GF-D8 (cell line): ENCODE data around the gene HTD2.

Experiments used
- DNase-seq: peaks from one replicate; lab custom pipeline; 2025; lab: John Stamatoyannopoulos, UW

HTD2 gene

DNA sequence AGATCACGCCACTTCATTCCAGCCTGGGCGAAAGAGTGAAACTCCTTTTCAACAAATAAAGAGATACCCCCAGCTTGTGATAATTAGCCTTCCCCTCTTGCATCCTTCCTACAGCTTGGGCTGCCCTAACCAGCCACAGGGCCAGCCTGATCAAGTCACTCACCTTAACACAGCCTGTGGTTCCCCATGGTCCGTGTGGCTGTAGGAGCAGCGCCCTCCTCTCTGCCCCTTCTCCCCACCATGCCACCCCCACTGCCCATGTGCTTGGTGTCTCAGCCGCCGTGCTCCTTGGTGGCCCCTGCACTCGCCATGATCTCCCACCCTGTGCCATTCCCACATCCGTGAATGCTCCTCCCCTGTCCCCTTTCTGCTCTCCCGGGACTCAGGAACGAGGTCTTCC, 13.5 kb upstream of the HTD2 start:
- no peak for DNase-seq

DNA sequence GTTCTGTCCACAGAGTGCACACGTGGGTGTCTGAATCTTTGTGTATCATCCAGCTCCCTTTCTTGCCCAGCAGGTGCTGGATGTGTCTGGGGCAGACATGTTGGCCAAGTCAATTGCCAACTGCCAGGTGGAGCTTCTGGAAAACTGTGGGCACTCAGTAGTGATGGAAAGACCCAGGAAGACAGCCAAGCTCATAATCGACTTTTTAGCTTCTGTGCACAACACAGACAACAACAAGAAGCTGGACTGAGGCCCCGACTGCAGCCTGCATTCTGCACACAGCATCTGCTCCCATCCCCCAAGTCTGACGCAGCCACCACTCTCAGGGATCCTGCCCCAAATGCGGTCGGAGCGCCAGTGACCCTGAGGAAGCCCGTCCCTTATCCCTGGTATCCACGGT, 12.8 kb upstream of the HTD2 start:
- no peak for DNase-seq

DNA sequence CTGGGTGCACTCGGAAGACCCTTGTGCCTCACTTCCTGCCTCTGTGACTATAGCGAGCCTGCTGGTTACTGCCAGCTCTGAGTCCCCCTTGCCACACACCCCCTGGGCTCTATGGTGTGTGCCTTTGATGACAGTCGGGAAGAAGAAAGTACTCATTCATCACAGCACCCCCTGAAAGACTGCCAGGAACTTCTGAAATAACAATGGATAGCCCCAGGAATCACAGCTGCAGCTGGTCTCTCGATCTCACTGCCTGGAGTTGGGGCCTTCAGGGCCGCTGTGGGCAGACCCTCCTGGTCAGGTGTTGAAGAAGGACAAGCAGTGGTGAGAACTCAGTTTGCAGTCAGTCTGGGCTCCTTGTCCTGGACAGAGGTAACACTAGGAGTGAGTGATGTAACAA, 10.1 kb upstream of the HTD2 start:
- DNase-seq, result no peak

DNA sequence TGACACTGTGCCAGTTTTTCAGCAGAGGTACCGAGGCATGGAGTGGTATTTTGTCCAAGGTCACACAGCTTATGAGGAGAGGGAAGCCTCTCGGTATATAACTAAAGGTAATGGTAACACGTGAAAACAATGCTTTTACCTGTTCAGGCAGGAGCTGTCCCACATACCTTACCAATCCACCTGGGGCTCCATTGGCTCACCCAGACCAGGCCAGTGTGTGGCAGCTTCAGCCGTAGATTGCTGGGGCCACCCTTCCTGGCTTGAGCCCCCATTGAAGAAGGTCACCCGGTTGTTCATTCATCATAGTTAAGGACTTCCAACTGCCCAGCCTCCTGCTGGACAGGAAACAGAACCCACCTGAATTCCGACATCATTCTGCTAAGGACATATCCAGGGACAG, 9.5 kb upstream of the HTD2 start:
- DNase-seq, result no peak

DNA sequence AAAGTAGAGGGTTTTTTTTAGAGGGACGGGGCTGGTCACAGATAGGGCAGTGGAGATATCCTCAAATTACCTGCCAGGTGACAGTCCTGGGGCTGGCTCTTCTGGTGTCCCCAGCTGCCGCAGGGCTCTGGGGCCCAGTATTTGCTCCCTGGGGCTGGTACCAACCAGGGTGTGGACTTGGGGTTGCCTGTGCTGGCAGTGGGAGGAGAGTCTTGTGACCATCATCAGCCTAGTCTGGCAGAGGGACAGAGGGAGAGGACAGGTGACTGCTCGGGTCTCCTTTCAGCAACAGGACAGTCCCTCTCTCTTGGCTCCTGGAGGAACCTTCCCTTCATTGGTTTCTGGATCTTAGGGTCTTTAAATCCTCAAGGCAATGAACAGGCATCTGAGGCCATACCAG, 8.1 kb upstream of the HTD2 start:
- no peak for DNase-seq

DNA sequence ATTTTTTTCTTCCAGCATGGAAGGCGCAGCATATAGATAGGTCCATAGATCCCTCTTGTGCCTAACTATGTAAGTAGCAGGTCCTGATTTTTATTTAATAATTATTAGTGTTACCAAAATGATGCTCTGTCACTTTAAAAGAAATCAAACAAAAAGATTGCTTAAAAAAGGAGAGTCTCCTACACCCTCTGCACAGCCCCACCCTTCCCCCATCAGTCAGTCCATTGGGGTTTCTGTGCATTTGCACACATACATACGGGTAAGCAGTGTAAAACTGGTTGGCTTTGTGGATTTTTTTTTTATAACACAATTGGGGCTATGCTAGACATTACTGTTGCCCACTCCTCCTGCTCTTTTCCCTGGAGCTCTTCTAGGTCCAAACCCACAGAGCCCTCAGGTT, 7.2 kb upstream of the HTD2 start:
- DNase-seq, result no peak

DNA sequence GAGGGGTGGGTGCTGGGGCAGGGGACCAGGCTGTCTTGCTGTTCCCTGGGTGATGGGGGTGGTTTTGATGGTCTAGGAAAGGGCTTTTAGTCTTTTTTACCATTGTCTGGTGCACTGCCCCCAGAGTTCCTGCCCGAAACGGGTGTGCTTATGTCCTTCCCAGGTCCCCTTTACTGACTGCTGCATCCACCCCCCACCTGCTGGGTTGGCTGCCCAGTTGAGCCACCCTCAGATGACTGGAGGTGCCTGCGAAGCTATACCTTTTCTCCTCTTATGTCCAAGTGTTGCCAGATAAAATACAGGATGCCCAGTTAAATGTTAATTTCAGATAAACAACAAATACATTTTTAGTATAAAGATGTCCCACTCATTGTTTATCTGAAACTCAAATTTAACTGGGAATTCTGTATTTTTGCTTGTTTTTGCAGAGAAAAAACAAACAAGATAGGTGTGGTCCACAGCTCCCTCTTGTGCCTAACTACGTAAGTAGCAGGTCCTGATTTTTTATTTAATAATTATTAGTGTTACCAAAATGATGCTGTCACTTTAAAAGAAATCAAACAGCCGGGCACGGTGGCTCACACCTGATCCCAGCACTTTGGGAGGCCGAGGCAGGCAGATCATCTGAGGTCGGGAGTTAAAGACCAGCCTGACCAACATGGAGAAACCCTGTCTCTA, 6.3 kb upstream of the HTD2 start:
- no peak for DNase-seq

DNA sequence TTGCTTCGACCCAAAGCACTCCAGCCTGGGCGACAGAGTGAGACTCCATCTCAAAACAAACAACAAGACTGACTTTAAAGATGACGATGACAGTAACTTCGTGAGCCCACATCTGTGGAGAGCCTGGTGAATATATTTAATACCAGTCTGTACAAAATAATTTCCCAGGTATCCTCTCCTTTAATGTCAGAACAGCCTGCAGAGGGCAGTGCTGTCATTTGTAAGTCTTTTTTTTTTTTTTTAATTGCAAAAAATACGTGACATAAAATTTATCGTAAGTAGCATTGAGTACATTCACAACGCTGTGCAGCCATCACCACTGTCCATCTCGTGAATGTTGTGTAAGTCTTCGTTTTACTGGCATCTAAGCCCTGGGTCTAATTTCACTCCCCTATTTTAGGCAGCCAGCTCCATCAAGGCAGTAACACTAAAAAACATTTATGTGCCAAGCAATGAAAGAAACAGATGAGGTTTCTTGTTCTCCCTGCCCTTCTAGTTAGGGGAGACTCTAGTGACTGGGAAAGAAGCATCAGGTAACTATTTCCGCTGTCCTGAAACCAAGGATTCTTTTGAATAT, 1.4 kb downstream of the HTD2 start:
- DNase-seq, result no peak

DNA sequence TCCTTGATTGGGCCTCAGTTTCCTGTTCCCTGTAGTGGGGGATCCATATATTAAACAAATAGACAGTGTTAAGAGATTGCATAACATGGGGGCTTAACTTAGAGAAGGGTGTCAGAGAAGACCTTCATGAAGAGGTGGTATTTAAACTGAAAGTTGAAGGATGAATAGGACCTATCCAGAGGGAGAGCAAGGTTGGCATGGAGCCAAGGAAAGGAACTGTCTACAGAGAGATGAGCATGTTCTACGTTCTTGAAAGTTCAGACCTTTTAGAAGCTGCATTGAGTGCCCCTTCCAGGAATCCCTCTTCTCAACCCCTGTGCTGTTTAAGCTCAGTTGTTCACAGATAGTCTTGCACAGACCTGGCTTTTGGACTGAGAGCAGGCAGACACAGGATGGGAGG, 2.4 kb downstream of the HTD2 start:
- no peak for DNase-seq

DNA sequence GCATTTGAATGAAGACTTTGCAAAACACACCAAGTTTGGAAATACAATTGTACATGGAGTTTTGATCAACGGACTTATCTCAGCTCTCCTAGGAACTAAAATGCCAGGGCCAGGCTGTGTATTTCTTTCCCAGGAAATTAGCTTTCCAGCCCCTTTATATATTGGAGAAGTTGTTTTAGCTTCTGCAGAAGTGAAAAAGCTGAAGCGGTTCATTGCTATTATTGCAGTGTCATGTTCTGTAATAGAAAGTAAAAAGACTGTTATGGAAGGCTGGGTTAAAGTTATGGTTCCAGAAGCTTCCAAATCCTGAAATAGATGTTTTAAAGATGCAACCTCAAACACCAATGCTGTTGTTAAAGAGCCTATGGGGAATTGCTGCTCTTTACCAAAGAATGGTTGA, 11.5 kb downstream of the HTD2 start:
- no peak for DNase-seq

DNA sequence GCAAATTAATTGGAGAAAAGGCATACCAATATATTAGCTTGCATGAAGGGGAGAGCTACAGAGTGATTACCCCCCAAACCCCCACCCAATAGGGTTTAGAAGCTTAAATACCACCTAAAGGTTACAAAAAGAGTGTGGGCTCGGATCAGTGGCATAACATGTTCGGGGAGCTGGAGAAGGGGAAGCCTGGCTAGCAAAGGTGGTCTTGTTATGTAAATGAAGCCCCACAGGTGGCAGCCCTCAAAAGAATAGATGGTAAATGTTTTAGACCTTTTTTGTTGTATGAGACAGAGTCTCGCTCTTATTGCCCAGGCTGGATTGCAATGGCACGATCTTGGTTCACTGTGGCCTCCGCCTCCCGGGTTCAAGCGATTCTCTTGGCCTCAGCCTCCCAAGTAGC, 15.5 kb downstream of the HTD2 start:
- no peak for DNase-seq

DNA sequence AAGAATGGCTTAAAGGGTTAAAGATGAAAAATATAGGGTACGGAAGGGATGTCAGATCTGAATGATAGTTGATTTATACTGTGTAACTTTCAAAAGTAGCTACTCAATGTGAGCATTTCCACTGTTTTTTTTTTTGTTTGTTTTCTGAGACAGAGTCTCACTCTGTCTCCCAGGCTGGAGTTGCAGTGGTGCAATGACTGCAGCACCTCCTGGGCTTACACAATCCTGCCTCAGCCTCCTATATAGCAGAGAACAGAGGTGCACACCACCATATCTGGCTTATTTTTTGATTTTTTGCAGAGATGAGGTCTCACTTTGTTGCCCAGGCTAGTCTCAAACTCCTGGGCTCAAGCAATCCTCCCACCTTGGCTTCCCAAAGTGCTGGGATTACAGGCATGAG, 16.5 kb downstream of the HTD2 start:
- DNase-seq, result no peak

DNA sequence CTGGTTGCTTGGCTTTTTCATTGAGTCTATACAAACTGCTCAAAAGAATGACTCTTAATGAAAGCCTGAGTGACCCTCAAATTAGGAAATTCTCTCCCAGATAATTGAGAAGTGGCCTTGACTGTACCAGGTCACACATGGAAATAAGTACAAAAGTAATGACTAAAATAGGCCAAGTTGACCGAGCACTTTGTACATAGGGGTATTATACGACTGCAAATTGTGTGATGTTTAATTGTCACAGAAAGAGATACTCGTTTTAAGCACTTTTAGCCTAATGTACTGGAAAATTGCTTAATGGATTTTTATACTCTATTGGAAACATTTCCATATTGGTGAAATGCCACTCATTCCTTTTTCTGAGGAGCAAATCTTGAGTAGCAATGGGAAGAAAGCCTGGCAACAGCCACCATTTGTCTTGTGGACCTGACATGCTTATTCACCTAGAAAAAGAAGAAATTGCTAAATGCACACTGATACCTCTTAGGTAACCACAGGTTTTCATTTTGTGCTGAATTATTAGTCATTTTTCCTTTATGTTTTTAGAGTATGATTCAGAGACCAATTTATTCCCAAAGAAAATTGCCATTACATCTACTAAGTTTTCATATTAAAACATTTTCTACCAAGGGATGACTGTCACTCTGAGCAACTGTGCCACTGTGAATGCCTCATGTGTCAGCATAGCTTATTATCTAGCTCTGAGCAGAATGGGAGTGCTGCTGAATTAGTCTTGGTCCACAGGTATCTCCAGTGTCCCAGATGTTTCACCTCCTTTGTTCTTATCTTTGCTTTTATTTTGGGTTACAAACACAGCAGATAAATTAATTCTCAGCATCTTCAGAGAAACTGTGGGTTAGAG, 17.4 kb downstream of the HTD2 start:
- no peak for DNase-seq

DNA sequence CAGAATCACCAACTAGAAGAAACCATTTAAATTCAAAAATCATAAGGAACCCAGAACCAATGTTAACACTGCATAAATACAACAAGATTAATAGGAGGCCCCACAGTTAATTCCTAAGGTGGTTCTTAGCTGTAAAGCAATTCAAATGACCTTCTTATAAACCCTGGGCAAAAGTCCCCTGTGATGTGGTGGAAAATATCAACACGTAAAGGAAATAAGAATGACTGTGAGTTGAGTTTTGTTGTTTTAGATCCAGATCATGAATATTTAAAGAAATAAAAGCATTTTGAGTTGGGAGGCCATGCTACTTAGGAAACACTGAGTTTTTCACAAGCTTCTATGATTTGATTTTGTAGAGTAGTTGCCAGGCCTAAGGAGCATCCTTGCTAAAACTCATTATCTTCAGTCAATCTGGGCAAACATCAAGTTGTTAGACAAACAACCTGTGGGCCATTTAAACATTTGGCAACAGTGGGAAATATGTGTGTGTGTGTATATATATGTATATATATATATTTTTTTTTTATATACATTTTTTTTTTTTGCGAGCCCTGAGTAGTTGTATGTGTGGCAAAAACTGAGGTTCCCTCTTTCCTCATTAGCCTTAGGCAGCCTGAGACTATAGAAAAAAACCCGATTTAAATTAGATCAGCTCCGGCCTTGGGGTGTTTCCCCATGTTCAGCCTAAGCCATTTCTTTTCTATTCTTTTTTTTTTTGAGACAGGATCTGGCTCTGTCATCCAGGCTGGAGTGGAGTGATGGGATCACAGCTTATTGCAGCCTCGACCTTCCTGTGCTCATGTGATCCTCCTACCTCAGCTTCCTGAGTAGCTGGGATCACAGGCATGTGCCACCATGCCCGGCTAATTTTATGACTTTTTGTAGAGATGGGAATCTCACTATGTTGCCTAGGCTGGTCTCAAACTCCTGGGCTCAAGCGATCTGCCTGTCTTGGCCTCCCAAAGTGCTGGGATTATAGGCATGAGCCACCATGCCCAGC, 18.4 kb downstream of the HTD2 start:
- no peak for DNase-seq

DNA sequence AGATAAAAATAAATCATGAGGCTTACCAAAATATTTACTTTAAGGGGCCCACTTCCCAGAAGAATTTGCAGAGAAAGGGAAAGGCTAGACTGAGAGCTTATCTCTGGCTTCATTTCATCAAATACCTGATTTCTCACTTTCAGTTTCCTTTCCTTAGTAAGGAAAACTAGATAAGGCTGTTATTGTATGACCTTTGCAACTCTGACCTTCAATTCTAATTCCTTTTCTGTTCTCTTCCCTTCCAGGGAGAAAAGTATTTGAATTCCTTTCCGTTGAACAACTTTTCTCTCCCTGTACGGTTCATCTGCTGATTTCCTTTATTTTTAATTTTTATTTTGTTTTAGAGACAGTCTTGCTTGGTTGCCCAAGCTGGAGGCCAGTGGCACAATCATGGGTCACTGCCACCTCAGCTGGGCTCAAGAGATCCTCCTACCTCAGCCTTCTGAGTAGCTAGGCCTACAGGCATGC, 19.2 kb downstream of the HTD2 start:
- DNase-seq, result no peak

DNA sequence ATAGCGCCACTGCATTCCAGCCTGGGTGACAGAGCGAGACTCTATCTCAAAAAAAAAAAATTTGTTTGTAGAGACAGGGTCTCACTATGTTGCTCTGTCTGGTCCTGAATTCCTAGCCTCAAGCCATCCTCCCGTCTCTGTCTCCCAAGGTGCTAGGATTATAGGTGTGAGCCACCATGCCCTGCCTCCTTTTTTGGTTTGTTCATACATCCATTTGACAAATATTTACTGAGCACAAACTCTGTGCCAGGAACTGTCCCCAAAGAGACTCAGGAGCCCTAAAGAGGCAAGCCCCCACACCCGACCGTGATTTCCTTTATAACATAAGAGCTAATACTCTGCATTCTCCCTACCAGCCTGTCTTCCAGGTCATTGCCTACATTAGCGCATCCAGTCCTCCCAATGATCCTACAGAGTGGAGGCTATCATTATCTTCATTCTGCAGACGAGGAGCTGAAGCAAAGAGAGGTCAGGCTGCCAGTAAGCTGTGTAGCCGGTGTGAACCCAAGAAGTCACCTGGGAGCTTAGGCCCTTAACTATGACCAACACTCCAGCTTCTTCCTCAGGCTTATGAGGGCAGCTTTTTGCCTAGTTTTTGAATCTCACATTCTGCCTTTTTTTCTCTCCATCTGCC, 20.1 kb downstream of the HTD2 start:
- no peak for DNase-seq

DNA sequence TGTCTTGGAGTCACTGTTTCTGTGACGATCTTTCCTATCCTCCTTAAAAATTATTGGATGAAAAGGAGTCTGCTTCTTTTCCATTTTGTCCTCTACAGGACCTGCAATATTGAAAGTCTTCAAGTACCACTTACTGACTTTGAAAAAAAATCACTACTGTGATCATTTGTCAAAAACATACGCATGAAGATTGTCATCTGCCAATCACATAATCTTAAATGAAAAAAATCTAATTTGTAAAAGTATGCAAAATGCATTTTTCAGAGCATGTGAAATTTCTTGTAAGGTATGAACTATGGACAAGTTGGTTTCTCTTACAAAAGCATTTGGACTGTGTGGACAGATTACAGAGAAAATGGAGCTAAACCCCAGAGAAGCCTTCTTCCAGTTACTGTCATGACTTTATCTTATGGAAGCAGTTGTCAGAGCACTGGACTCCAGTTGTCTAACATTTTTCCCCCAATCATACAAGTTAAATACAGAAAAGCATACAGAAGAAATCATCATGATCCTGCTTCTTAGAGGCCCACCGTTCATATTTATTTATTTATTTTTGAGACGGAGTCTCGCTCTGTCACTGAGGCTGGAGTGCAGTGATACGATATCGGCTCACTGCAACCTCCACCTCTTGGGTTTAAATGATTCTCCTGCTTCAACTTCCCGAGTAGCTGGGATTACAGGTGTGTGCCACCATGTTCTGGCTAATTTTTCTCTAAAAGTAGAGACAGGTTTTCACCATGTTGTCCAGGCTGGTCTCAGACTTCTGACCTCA, 23.0 kb downstream of the HTD2 start:
- no peak for DNase-seq

DNA sequence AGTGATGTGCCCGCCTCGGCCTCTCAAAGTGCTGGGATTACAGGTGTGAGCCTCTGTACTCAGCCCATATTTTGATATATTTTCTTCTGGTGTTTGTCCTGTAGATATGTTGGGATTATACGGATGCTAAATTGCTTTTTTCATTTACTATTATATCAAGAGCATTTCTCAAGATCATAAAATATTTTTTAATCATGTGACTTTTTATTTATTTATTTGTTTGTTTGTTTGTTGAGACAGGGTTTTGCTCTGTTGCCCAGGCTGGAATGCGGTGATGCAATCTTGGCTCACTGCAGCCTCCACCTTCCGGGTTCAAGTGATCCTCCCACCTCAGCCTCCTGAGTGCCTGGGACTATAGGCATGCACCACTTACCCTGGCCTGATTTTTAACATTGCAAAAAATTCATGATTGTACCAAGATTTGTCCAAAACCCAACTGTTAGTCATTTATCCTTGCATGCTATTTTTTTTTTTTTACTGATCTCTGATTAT, 23.6 kb downstream of the HTD2 start:
- DNase-seq, result no peak

DNA sequence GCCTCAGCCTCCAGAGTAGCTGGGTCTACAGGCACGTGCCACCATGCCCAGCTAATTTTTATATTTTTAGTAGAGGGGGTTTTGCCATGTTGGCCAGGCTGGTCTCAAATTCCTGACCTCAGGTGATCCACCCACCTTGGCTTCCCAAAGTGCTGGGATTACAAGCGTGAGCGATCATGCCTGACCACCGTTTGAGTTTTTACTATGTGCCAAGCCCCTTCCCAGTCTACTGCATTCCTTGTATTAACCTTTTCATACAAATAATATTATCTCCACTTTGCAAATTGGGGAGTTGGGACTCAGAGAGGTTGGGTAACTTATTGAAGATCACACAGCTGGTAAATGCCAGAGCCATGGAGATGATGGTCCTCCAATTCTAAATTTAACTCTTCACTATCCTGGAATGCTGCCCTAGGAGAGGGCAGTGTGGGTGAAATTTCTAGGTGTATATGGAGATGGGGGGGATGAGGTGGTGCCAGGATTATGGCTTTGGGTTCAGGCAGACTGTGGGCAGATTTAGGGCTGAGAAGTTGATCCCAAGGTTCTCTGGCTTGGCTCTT, 25.4 kb downstream of the HTD2 start:
- DNase-seq, result no peak

DNA sequence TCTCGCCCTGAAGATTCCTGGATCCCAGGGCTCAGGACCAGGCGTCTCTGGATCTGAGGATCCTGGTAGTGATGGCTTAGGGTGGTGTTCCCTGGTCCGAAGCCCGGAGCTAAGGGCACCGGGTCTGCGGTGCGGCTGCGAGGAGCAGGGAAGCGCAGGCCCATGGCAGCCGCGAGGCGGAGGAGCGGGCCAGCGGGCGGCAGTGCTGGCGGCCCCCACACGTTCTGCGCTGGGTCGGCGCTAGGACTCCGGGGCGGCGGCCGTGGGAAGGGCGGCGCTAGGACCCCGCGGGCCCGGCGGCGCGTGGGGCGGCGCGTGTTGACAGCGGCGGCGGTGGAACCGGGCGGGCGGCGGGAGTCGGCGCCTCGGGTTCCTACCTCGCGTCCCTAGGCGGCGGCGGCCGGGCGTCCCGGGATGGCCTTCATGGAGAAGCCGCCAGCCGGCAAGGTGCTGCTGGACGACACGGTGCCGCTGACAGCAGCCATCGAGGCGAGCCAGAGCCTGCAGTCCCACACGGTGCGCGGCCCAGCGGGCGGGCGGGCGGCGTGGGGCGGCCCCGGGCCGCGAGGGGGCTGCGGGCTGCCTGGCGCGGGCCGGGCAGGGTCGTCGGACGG, 26.4 kb downstream of the HTD2 start, which contains the start of gene PXK:
PXK (plus strand) TSS at position 318 of the 614 bp plus-strand sequence; CDS start at position 415, 97 bp downstream.
- peak; percentile 48 for DNase-seq
